ENCODE measurements around the gene RAG1. TPM values are rescaled to one million over a fixed set of nuclear protein-coding genes. Genes with fewer than 3 reads are reported as not detected.

Gene RAG1
- polyA plus RNA-seq, 1 of the 3 experiments (the other 2 are of a cell fraction) = 0.08 TPM

DNA sequence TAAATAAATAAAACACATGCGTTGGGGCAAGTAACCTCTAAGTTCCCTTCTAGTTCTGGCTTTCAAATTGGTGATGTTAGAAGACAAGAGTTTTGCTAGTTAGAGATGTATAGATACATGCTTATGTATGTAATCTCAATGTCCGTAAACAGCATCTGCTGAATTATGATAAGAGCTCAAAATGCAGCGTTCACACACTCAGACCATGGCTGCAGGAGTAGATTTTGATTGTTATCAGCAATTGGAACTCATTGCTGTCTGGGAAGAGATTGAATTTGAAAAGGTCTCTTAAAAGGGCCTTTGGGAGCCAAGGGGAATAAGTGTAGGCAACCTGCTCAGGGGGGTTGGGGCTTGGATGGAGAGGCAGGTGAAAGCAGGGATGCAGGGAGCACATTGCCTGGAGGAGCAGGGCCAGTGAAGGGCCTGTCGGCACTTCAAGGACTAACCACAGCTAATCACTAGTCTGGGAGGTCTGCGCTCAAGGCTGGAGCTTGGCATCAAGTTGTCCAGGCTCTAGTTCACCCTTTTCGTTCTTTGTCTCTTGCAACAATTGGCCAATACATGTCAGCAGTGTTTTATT lies 2.7 kb upstream of the RAG1 start (continued):
- TF ChIP-seq CTCF (IDR thresholded peaks at IDR 0.05) (no peak), TCF12 (IDR thresholded peaks at IDR 0.05) (peak; percentile 64), EZH2phosphoT487 (IDR thresholded peaks at IDR 0.05; ENCODE audit: borderline replicate concordance, low read depth) (no peak), MAX (IDR thresholded peaks at IDR 0.05; ENCODE audit: low read depth) (no peak), FOSL2 (IDR thresholded peaks at IDR 0.05; ENCODE audit: borderline replicate concordance, low read depth) (no peak), JUND (IDR thresholded peaks at IDR 0.05) (no peak), RCOR1 (IDR thresholded peaks at IDR 0.05; ENCODE audit: low read length) (peak; percentile 96), GABPA (IDR thresholded peaks at IDR 0.05; ENCODE audit: low read depth) (no peak), TEAD4 (IDR thresholded peaks at IDR 0.05; ENCODE audit: borderline replicate concordance, insufficient read depth) (0 out of 2 replicates have a peak, but pooled peaks have one; percentile 28), REST (IDR thresholded peaks at IDR 0.05; ENCODE audit: low read depth, low read length) (no peak), SMC3 (IDR thresholded peaks at IDR 0.05; ENCODE audit: low read depth, low read length) (no peak; the same call in 1 of the 2 replicates)
- TF ChIP-seq, protein P1, sequence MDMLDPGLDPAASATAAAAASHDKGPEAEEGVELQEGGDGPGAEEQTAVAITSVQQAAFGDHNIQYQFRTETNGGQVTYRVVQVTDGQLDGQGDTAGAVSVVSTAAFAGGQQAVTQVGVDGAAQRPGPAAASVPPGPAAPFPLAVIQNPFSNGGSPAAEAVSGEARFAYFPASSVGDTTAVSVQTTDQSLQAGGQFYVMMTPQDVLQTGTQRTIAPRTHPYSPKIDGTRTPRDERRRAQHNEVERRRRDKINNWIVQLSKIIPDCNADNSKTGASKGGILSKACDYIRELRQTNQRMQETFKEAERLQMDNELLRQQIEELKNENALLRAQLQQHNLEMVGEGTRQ (IDR thresholded peaks at IDR 0.05; ENCODE audit: borderline replicate concordance, low read depth, low read length) = no peak

DNA sequence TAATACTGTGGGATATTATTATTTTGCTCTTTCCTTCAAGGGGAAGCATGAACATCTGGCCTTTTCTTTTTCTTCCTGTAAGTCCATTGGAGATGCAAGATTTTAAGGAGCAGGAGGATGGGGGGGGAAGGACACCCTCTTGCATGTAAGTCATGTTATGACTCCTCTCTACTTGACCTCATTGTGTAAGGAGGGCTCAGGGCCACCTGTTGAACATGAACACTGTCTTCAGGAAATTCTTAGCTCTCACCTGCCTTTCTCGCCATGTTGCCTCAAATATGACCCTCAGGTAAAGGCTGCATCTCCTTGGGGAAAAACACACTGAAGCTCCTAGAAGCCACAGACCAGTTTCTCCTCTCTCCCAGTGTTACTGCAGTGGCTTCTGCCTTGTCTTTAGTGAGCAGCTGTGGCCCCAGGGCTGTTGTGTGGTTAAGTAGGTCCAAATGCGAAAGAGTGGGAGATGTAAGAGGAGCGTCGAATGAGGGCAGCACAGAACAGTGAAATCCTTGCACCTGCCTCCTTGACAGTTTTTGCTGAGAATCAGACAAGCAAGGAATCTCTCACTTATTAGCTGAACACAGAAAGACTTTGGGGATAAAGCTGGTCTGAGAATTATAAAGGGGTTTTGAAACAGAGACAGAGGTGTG lies 1.3 kb upstream of the RAG1 start:
- Histone ChIP-seq H3K9me2 (no peaks in the 10 kb centered on the region), H3K4me1 (ENCODE audit: control insufficient read depth in 1 of 2, insufficient read depth in 2 of 2, low read depth in 1 of 2, low read length in 1 of 2) (peaks cover 0 to 34% of the 10 kb centered on the region in 2 experiments; a peak in 2 of 4 replicates), H3K27me3 (ENCODE audit: insufficient read depth) (no peaks in the 10 kb centered on the region; the same call in 1 of the 2 replicates), H3K9ac (no peak overlapping the region), H3K27ac (ENCODE audit: low read depth in 2 of 2, low read length in 1 of 2) (peak overlapping the region in 1 of 2 experiments; percentile 100; a peak in 2 of 4 replicates), H3K79me2 (ENCODE audit: insufficient read depth) (no peaks in the 10 kb centered on the region), H2AFZ (ENCODE audit: low read depth) (no peak overlapping the region), H4K20me1 (ENCODE audit: insufficient read depth) (no peaks in the 10 kb centered on the region), H3K4me2 (no peak overlapping the region), H3K4me3 (ENCODE audit: low read depth in 2 of 2, low read length in 1 of 2) (no peak overlapping the region), H3K9me3 (no peaks in the 10 kb centered on the region), H3F3A (replicated peaks; ENCODE audit: insufficient read depth) (no peaks in the 10 kb centered on the region), H3K36me3 (replicated peaks in 1 of 2; ENCODE audit: control insufficient read depth in 1 of 2, insufficient read depth in 2 of 2, low read length in 1 of 2) (no peaks in the 10 kb centered on the region)
- ChIA-PET CTCF (interaction anchor here (1.1 to 8.2 kb wide), 7 partner anchors 10 to 183 kb away, joined by 3 to 199 read pairs (median 58); no protein-coding TSS in a partner anchor), POLR2A (interaction anchor here (1.1 to 1.2 kb wide), 2 partner anchors 51 to 58 kb away, joined by 3 read pairs; no protein-coding TSS in a partner anchor)
- DNase-seq = no peak
- TF ChIP-seq, protein P2, sequence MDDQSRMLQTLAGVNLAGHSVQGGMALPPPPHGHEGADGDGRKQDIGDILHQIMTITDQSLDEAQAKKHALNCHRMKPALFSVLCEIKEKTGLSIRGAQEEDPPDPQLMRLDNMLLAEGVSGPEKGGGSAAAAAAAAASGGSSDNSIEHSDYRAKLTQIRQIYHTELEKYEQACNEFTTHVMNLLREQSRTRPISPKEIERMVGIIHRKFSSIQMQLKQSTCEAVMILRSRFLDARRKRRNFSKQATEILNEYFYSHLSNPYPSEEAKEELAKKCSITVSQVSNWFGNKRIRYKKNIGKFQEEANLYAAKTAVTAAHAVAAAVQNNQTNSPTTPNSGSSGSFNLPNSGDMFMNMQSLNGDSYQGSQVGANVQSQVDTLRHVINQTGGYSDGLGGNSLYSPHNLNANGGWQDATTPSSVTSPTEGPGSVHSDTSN (IDR thresholded peaks at IDR 0.05) = no peak
- no peak for TF ChIP-seq SMC3 (IDR thresholded peaks at IDR 0.05; ENCODE audit: low read depth, low read length)
- WGBS (ENCODE audit: low lambda C conversion rate) = 89% methylated on average over 4 of the region's 4 CpGs

All from SK-N-SH (cell line).